Fibroblast of mammary gland (primary cell): ENCODE measurements around the gene FAM216B.
A peak's percentile ranks its signal among the peaks of the same experiment; 100 is the strongest.

Experiments used
- DNase-seq: peaks from one replicate; pipeline ENCODE4 v3.0.0-alpha.2; 2010; ENCODE audit warnings: low read depth
- H3K4me3 ChIP-seq: 2 replicates; pipeline ENCODE4 v1.5.1; 2011; ENCODE audit warnings: low read depth, mild to moderate bottlenecking, low read length, moderate library complexity; ENCODE audit not compliant: control insufficient read depth
- CTCF ChIP-seq: conservative IDR thresholded peaks from 2 replicates; pipeline ENCODE4 v1.5.1; 2011; ENCODE audit warnings: low read depth, low read length, inconsistent platforms; ENCODE audit not compliant: control insufficient read depth, insufficient read depth

The FAM216B gene

GRCh38 chr13:42836930-42837690, 55.7 kb downstream of the FAM216B start:
- peak; percentile 89 for DNase-seq
- peak; percentile 49 for TF ChIP-seq CTCF
- H3K4me3 ChIP-seq, result no peak overlapping the region
